OCI-LY7 (cell line): ENCODE measurements around the gene FAIM2.
"Not testable (repeated sequence)": the region's sequence is repeated elsewhere in the genome, so short reads cannot be mapped to it uniquely, and the experiment has no call there.

Experiments
- CTCF ChIP-seq: fragments of 200-600 bp; sonication (generic); conservative IDR thresholded peaks from 2 replicates; pipeline ENCODE4 v1.5.1; 2014; ENCODE audit warnings: mild to moderate bottlenecking, antibody characterized with exemption, low read length, moderate library complexity, mixed read lengths
- EZH2phosphoT487 ChIP-seq: fragments of 200-600 bp; sonication (generic); IDR thresholded peaks from 2 replicates; pipeline ENCODE4 v1.6.1; 2018; ENCODE audit warnings: low read depth, borderline replicate concordance, mild to moderate bottlenecking, mixed run types, antibody characterized with exemption, low read length, moderate library complexity, mixed read lengths

GRCh38 chr12:49860921-49861320, 42.8 kb downstream of the FAIM2 start:
- not testable (repeated sequence) for TF ChIP-seq CTCF, EZH2phosphoT487
